ENCODE results near the gene TNFRSF18. TPM values are rescaled to one million over a fixed set of nuclear protein-coding genes. Genes with fewer than 3 reads are reported as not detected.

Gene TNFRSF18
- total RNA-seq, 2 donors from 2014 or later: 0.55 TPM; not detected in 1

- Histone ChIP-seq H3K27ac (no peak within 1 kb of the TSS), H3K9me3 (no peaks in the 10 kb centered on the region), H3K27me3 (peaks cover 0 to 21% of the 10 kb centered on the region in 2 donors), H3K4me3 (no peak within 1 kb of the TSS), H3K36me3 (no peaks in the 10 kb centered on the region), H3K4me1 (peaks cover 0 to 9% of the 10 kb centered on the region in 2 donors)
- TF ChIP-seq CTCF (IDR thresholded peaks at IDR 0.05): no peak
- no peak for DNase-seq (ENCODE audit: low spot score)
Measured at GRCh38 chr1:1173793-1174415, 32.5 kb downstream of the TNFRSF18 start, which contains the start of gene TTLL10. Gene TTLL10 (plus strand): TSS chr1:1173880. CDS start chr1:1179216, 5,336 bp downstream.

GRCh38 chr1:1173061-1173792 is 33.2 kb downstream of the TNFRSF18 start:
- Histone ChIP-seq H3K36me3 (no peaks in the 10 kb centered on the region), H3K4me1 (peaks cover 0 to 9% of the 10 kb centered on the region in 2 donors), H3K27me3 (peaks cover 0 to 18% of the 10 kb centered on the region in 2 donors), H3K27ac (no peak overlapping the region), H3K9me3 (no peaks in the 10 kb centered on the region), H3K4me3 (no peak overlapping the region)
- no peak for DNase-seq (ENCODE audit: low spot score)
- TF ChIP-seq CTCF (IDR thresholded peaks at IDR 0.05): no peak

- no peak overlapping the region for H3K4me3 ChIP-seq
- DNase-seq (ENCODE audit: low spot score): no peak
- H3K9me3 ChIP-seq: no peaks in the 10 kb centered on the region
- peaks cover 0 to 9% of the 10 kb centered on the region in 2 donors for H3K4me1 ChIP-seq
- no peak overlapping the region for H3K27ac ChIP-seq
- no peaks in the 10 kb centered on the region for H3K36me3 ChIP-seq
- TF ChIP-seq CTCF (IDR thresholded peaks at IDR 0.05): no peak
- peaks cover 0 to 18% of the 10 kb centered on the region in 2 donors for H3K27me3 ChIP-seq
Measured at GRCh38 chr1:1171546-1172340, 34.6 kb downstream of the TNFRSF18 start.

GRCh38 chr1:1171161-1171545 is 35.2 kb downstream of the TNFRSF18 start:
- Histone ChIP-seq H3K4me1 (peaks cover 0 to 9% of the 10 kb centered on the region in 2 donors), H3K9me3 (no peaks in the 10 kb centered on the region), H3K36me3 (no peaks in the 10 kb centered on the region), H3K27ac (no peak overlapping the region), H3K4me3 (no peak overlapping the region), H3K27me3 (peaks cover 0 to 18% of the 10 kb centered on the region in 2 donors)
- TF ChIP-seq CTCF (IDR thresholded peaks at IDR 0.05): no peak
- DNase-seq (ENCODE audit: low spot score): no peak

- no peak for TF ChIP-seq CTCF (IDR thresholded peaks at IDR 0.05)
- H3K36me3 ChIP-seq: no peaks in the 10 kb centered on the region
- no peaks in the 10 kb centered on the region for H3K9me3 ChIP-seq
- H3K4me3 ChIP-seq: no peak overlapping the region
- DNase-seq (ENCODE audit: low spot score): no peak
- H3K27ac ChIP-seq: no peak overlapping the region
- H3K4me1 ChIP-seq: peaks cover 0 to 9% of the 10 kb centered on the region in 2 donors
- H3K27me3 ChIP-seq: peaks cover 0 to 18% of the 10 kb centered on the region in 2 donors
Measured at GRCh38 chr1:1170215-1171091, 35.9 kb downstream of the TNFRSF18 start.

Measured in right atrium auricular region (tissue), 2 donors.